ENCODE measurements around the gene GARIN1A.
"Not testable (repeated sequence)": the region's sequence is repeated elsewhere in the genome, so short reads cannot be mapped to it uniquely, and the experiment has no call there.

Gene GARIN1A

GRCh38 chr7:128671992-128672391 is at the start of gene GARIN1A:
GARIN1A (plus strand) TSS chr7:128672292; CDS start chr7:128672398, 106 bp downstream.
- DNase-seq (ENCODE audit: low read depth), result no peak

- DNase-seq (ENCODE audit: low read depth), result not testable (repeated sequence)
Measured at GRCh38 chr7:128627124-128627523, 45.0 kb upstream of the GARIN1A start.

- not testable (repeated sequence) for DNase-seq (ENCODE audit: low read depth)
Measured at GRCh38 chr7:128633915-128634314, 38.2 kb upstream of the GARIN1A start.

- not testable (repeated sequence) for DNase-seq (ENCODE audit: low read depth)
Measured at GRCh38 chr7:128645206-128645605, 26.9 kb upstream of the GARIN1A start.

GRCh38 chr7:128645844-128646243 is 26.2 kb upstream of the GARIN1A start:
- DNase-seq (ENCODE audit: low read depth), result not testable (repeated sequence)

- DNase-seq (ENCODE audit: low read depth), result not testable (repeated sequence)
Measured at GRCh38 chr7:128646877-128647276, 25.2 kb upstream of the GARIN1A start.

- not testable (repeated sequence) for DNase-seq (ENCODE audit: low read depth)
Measured at GRCh38 chr7:128651096-128651495, 21.0 kb upstream of the GARIN1A start.

GRCh38 chr7:128652606-128653005 is 19.5 kb upstream of the GARIN1A start:
- not testable (repeated sequence) for DNase-seq (ENCODE audit: low read depth)

GRCh38 chr7:128653197-128653596 is 18.9 kb upstream of the GARIN1A start:
- not testable (repeated sequence) for DNase-seq (ENCODE audit: low read depth)

GRCh38 chr7:128654080-128654479 is 18.0 kb upstream of the GARIN1A start:
- not testable (repeated sequence) for DNase-seq (ENCODE audit: low read depth)

GRCh38 chr7:128654501-128654900 is 17.6 kb upstream of the GARIN1A start:
- DNase-seq (ENCODE audit: low read depth), result not testable (repeated sequence)

- not testable (repeated sequence) for DNase-seq (ENCODE audit: low read depth)
Measured at GRCh38 chr7:128658428-128658827, 13.7 kb upstream of the GARIN1A start.

- no peak for DNase-seq (ENCODE audit: low read depth)
Measured at GRCh38 chr7:128660596-128660995, 11.5 kb upstream of the GARIN1A start.

- DNase-seq (ENCODE audit: low read depth), result no peak
Measured at GRCh38 chr7:128661446-128661845, 10.6 kb upstream of the GARIN1A start.

GRCh38 chr7:128662091-128662490 is 10.0 kb upstream of the GARIN1A start:
- no peak for DNase-seq (ENCODE audit: low read depth)

- DNase-seq (ENCODE audit: low read depth), result not testable (repeated sequence)
Measured at GRCh38 chr7:128663223-128663622, 8.9 kb upstream of the GARIN1A start.

GRCh38 chr7:128665057-128665456 is 7.0 kb upstream of the GARIN1A start:
- no peak for DNase-seq (ENCODE audit: low read depth)

- no peak for DNase-seq (ENCODE audit: low read depth)
Measured at GRCh38 chr7:128666200-128666599, 5.9 kb upstream of the GARIN1A start.

- no peak for DNase-seq (ENCODE audit: low read depth)
Measured at GRCh38 chr7:128672927-128673517, 930 bp downstream of the GARIN1A start.

- DNase-seq (ENCODE audit: low read depth), result no peak
Measured at GRCh38 chr7:128673571-128673970, 1.5 kb downstream of the GARIN1A start.

GRCh38 chr7:128676665-128677064 is 4.6 kb downstream of the GARIN1A start:
- DNase-seq (ENCODE audit: low read depth), result no peak

GRCh38 chr7:128679920-128680319 is 7.8 kb downstream of the GARIN1A start:
- DNase-seq (ENCODE audit: low read depth), result no peak

GRCh38 chr7:128681794-128682537 is 9.9 kb downstream of the GARIN1A start:
- DNase-seq (ENCODE audit: low read depth), result no peak
